GM21515 (cell line): ENCODE data around the gene PAK2.
"Not testable (repeated sequence)": the region's sequence is repeated elsewhere in the genome, so short reads cannot be mapped to it uniquely, and the experiment has no call there.

Source experiments
- ATAC-seq: cut with Tn5 transposase; IDR thresholded peaks from one replicate; pipeline ENCODE4 v1.9.1; 2021; ENCODE audit not compliant: unreplicated experiment

PAK2 gene

DNA sequence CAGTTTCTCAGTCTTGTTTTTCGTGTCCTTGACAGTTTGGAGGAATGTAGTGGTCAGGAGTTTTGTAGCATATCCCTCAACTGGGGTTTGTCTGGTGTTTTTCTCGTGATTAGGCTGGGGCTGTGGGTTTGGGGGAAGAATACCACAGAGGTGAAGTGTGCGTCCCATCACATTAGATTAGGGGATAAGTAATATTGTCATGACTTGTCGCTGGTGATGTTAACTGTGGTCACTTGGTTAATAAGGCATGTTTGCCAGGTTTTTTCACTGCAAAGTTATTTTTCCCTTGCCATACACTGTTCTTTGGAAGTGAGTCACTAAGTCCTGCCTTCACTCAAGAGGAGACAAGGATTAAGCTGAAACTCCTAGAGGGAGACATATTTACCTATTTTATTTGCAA lies 39.1 kb downstream of the PAK2 start:
- ATAC-seq = no peak

DNA sequence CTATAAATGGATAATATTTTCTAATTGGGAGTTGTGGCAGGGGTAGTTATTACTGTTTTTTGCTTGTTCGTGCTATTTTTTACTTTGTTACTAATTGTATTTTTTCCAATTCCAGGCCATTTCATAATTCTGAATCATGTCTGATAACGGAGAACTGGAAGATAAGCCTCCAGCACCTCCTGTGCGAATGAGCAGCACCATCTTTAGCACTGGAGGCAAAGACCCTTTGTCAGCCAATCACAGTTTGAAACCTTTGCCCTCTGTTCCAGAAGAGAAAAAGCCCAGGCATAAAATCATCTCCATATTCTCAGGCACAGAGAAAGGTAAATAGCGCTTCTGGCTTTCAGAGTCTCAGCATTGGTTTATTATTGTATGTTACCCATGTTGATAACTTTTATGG lies 42.9 kb downstream of the PAK2 start:
- ATAC-seq = no peak

DNA sequence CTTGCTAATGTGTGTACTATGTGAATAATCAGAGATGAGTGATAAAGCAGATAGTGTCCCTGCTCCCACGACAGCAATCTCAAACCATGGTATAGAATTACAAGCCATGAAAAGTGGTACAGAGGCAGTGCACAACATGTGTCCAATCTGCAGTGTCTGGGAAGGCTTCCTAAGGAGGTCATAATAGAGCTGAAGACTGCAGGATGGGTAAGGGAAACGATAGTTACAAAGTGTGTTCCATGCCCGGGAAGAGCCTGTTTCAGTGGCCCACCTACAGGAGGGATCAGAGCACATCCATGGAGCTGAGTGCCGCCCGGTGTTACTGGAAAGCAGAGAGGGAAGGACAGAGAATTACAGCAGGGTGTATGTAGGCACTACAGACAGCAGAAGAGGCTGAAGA lies 48.9 kb downstream of the PAK2 start:
- ATAC-seq = no peak

DNA sequence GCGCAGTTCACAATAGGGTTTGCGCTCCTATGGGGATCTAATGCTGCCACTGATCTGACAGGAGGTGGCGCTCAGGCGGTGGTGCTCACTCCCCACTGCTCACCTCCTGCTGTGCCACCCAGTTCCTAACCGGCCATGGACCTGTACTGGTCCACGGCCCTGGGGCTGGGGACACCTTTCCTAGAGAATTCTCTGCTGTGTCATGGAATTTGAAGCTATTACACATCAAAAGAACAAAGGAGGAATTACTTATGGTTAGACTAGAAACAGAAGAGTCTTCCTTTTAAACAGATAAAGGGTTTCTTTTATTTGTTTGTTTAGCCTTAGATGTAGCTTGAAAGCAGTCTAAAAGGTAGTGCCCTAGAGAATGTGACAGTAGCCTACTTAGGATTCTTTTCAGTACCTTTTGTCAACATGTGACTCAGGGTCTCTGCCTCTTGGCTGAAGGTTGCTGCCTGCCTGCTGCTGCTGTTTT lies 50.3 kb downstream of the PAK2 start:
- no peak for ATAC-seq

DNA sequence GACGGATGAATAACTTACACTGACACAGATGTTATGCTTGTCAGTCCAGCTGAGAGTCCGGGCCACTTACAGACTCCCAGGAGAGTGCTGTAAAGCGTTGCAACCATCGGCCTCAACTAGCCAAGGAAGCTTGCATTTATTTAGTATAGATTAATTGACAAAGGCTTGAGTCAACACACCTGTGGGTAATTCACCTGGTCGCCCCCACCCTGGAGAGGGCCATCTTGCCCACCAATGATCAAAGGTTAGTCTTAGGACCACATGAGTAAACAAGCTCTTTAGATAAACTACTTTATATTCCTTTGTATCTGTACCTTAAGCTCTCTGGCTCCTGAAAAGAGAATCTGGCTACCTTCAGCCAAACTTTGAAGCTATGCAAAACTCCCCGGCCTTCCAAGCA lies 51.0 kb downstream of the PAK2 start:
- ATAC-seq = no peak

DNA sequence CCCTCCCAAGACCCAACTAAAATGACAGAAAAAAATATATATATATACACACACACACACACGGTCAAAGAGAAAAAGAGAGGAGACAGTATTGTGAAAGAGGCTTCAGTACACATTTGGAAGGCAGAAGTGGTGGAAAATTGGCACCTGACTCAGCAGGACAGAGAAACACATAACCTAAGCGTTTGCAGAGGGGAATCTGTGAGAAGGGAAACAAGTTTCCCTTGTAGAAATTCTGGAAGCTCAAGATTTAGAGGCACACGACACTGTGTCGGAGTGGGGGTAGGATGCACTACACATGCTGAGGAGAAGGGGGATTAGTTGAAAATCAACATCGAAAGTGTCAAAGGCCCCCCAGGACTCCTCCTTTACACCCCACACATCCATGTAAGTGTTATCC lies 53.1 kb downstream of the PAK2 start:
- no peak for ATAC-seq

DNA sequence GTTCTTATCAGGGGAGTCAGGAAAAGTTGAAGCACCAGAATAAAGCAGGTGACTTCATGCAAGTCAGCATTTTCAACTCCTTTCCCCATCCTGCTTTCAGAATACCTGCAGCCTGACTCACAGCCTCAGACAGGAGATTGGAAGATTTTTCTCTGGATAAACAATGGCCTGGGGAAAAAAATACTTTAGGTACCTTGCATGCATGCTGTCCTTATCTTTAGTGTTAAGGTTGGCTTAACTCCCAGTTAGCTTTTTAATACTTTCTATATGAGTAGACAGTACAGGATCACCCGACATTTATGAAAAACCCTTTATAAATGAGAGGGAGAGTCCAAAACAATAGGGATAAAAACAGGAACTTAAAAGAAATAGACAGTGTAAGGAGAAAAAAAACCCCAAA lies 53.6 kb downstream of the PAK2 start:
- no peak for ATAC-seq

DNA sequence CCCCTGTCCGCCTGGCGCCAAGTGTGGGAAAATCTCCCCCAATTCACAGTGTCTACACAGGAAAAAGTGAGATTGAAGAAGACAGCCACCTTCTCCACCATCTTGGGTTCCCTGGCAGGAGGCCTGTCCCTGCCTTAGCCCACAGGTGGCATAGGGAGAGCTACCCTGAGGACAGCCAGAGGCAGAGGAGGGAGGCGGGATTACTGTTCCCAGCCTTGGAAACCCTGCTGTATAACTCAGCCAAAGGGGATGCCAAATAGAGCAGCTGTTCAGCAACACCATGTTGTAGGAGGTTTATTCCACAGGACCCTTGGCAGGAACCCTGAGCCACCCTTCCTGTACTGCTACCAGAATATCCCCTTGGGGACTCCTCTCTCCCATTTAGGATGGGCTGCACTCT lies 54.8 kb downstream of the PAK2 start:
- ATAC-seq = no peak

DNA sequence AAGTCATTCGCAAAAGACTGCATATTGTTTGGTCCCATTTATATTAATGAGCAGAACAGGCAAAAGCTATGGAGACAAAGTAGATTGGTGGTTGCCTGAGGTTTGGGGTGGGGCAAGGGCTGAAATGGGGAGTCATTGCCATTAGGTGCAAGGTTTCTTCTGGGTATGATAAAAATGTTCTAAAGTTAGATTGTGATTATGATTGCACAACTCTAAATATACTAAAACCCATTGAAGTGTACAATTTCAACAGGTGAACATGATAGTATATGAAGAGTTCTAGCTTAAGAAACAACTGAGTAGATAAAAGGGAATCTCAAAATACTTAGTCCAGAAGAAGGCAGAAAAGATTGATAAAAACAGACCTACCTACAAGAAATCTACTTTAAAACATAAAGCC lies 56.7 kb downstream of the PAK2 start:
- no peak for ATAC-seq

DNA sequence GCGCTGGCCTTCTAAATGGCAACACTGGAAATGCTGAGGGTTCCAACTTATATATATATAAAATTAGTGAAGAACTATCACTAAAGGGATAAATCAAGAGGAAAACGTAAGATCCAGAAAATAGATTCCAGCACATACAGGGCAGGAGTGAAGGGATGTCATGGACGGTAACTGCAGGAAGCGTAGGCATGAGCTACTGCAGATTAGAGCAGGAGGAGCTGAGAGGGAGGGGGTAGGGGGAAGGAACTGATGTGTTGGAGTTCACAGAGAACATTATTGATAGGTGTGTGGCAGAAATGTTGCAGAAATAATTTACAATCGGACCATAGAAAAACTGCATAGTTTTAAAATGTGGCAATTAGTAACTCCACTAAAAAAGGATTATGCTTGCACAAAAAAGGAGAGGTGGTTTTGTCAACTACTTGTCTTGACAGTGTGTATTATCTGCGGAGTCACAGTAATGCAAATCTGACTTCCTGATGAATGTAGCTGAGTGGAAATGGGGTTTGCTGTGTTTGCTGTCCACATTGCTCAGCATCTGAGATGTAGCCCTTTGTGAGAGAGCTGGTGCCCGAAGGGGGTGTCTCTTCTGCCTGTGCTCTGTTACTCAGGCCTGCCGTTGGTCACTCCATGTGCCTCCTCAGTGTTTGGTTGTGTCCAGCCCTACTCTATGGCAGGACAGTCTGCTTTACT lies 61.2 kb downstream of the PAK2 start:
- ATAC-seq = no peak

DNA sequence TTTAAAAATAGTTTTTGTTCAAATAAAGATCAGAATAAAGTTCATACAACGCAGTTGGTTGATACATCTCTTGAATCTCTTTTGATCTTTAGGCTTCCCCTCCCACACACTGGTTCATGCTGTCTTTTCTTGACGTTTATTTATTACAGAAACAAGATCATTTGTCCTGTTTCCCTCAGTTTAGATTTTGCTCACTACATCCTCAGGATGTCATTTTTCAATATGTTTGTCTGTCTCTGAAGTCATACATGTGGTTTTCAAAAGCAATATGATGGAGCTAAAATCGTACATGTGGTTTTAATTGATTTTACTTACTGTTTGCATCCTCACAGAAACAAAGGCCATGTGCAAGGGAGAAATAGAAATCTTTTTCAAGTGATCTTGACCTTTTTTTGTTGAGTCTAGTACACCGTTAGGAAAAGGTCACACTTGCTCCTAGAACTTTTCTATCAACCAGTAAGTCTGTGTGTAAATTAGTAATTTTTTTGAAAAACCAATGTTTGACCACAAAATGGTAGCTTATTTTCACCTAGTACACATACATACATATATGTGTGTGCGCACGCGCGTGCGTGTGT lies 64.3 kb downstream of the PAK2 start:
- no peak for ATAC-seq

DNA sequence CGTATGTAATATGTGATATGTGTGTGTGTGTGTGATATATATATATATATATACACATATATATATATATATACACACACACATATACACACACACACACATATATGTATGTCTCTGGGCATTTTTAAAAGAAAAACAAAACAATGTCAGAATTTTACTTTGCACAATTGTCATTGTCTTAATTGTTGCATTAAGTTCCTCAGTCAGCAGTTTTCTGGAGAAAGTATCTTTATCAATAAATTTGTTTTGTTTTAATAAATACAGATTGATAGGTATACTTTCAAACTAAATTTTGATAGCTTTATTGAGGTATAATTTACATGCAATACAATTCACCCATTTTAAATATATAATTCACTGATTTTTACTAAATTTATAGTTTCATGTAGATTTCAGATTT lies 65.1 kb downstream of the PAK2 start:
- ATAC-seq = no peak

DNA sequence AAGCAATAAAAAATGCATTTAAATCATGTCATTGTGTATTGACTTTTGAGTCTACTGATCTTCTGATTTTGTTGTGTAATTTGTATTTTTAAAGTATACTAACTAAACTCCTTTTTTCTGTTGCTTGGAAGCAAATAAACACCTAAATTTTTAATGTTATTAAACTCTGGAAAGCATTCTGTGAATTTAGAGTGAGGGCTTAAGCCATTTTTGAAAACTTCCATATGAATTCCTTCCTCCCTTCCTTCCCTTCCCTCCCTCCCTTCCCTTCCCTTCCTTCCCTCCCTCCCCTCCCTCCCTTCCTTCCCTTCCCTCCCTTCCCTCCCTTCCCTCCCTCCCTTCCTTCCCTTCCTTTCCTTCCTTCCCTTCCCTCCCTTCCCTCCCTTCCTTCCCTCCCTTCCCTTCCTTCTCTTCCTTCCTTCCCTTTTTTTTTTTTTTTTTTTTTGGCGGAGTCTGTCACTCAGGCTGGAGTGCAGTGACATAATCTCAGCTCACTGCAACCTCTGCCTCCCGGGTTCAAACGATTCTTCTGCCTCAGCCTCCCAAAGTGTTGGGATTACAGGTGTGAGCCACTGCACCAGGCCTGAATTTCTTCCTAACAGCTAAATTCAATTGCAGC lies 71.4 kb downstream of the PAK2 start:
- ATAC-seq = no peak

DNA sequence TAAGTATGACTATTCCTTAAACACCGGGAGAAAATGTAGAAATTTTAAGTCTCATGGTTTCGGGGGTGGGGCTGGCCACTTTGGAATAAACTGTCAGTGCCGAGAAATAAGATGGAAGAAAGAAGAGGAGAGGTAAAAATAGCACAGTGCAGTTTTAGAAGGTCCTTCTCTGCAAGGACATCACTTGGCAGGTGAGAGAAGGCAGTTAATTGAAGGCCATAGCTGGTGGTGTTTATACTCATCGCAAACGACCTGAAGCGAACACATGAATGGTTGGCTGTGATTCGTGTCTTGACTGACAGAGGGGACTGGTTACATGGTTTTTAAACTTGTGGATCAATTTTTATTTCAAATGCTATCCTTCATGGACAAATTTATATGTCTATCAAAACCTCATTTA lies 73.2 kb downstream of the PAK2 start:
- no peak for ATAC-seq

DNA sequence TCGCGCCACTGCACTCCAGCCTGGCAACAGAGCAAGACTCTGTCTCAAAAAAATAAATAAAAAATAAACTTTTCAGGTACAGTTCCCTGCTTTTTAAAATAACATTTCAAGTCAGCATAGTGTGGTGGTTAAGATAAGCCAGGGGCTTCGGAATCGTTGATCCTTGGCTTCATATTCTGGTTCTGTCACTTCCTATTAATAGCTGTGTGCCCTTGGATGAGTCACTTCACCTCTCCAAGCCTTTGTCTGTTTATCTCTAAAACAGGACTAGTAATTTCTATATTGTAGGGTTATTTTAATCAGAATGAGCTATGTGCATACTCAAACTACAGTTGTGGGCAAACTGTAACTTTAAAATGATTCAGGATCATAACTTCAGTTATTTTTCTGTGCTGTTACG lies 74.2 kb downstream of the PAK2 start:
- no peak for ATAC-seq

DNA sequence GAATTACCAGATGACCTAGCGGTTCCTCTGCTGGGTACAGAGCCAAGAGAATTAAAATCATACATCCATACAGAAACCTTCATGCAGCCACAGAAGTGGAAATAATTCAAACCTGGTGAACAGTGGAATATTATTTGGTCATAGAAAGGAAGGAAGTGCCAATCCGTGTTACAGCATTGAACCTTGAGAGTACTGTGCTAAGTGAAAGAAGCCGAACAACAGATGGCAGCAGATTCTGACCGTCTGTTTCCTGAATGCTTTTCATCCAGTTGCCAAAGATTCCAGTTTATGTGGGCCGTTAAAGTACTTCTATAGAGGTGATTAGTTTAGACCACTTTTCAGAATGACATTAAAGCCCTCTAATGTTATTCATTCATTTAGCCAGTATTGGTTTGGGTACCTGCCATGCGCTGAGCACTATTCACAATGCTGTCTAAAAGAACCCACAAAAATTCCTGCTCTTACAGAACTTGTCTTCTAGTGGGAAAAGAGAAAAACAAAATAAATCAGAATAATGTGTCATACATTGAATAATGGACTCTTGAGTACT lies 82.2 kb downstream of the PAK2 start:
- ATAC-seq = no peak

DNA sequence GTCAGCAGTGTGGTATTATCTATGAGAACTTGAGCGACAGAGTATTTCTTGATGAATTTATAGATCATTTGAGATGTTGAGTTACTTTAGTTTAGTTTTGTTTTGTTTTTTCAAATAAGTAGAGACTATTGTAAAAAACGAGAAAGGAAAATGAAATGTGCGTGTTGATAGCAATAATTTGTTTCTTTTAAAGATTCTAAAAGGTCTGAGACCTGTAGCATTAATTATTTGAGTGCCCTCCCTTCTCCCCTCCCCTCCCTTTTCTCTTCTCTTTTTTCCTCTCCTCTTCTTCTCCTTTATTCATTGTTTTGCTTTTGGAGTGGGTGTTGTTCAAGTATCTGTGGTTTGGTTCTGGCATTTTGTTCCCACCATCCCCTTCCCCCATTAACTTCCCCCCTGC lies 90.0 kb downstream of the PAK2 start:
- ATAC-seq = not testable (repeated sequence)

DNA sequence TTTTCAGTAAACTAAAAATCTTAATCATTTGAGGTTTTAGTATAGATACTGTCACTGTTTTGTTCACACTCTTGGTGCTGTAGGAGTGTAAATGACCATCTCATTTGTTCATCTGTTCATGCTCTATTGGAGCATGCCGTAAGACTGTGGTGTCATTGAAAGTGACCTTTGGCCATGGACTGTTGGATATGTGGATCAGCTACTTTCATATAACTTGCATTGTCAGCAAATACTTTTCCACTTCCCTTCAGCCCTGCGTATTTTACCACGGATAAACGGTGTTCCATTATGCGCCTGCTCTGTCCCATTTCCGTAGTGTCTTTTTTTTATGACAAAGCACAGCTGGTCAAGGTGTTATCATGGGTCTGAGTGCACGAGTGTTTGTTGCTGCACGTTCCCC lies 95.4 kb downstream of the PAK2 start:
- ATAC-seq = no peak

DNA sequence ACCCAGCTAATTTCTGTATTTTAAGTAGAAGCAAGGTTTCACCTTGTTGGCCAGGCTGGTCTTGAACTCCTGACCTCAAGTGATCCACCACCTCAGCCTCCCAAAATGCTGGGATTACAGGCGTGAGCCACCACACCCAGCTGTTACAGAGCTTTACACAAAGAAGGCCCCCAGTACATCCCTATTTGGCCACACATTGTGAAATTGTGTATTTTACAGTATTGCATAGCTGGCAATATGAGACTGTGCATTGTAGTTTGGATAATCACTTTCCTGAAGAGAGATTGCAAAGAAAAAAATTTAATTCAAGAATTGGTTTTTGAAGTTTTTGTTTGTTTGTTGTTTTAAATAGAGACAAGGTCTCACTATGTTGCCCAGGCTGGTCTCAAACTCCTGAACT lies 97.0 kb downstream of the PAK2 start:
- ATAC-seq = not testable (repeated sequence)

DNA sequence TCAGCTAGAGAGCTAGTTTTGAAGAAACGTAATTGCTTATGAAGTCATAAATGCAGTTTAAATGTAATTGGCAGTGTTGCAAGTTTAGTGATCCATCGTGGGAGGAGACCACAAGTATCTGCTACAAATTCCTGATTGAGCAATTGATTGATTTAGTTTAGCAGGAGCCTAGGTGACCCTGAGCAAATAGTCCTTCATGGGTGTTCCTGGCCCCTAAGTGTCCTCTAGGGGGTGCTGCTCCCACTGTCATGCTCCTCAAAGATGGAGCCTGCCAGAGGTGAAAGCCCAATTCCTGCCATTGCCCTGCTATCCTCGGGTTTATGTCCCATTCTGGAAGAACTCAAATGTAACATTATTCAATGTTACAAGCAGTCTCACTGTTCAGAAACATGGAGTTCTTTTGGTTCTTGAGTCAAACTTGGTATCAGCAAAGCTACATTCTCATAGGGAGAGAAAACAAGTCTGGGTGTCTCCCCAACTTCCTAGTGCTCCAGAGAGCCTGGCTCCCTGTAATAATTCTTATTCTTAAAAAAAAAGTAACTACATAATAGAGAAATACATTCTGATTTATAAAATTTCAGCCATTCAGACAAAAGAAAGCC lies 98.3 kb downstream of the PAK2 start:
- ATAC-seq = no peak

DNA sequence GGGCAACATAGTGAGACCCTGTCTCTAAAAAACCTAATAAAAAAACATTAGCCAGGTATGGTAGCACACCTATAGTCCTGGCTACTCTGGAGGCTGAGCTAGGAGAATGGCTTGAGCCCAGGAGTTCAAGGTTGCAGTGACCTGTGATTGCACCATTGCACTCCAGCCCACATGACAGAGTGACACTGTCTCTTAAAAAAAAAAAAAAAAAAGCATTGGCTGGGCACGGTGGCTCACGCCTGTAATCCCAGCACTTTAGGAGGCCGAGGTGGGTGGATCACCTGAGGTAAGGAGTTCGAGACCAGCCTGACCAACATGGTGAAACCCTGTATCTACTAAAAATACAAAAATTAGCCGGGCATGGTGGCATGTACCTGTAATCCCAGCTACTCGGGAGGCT lies 99.7 kb downstream of the PAK2 start:
- ATAC-seq = not testable (repeated sequence)
